Stimulated activated naive B cell treated with anti-CD40 and anti-IgM and Interleukin-4, amounts not matched to agents 10 μg/mL and 1 μg/mL and 100 μg/mL, for 72 hours (primary cell): ENCODE data around the gene TEKT2.

ENCODE experiments used
- ATAC-seq, 2 donors: fragments of 150-1000 bp; cut with Tn5 transposase; replicated peaks; 2 replicates each; pipeline ENCODE4 v1.10.0; 2021; ENCODE audit warnings: moderate library complexity in 1 of 2
- DNase-seq: peaks from one replicate; pipeline ENCODE4 v3.0.0; 2021
- H3K27ac Mint-ChIP-seq: one replicate; pipeline ENCODE4 v1.8.0; 2022; ENCODE audit warnings: mild to moderate bottlenecking, mixed read lengths
- H3K27me3 Mint-ChIP-seq, 2 donors: one replicate each; pipeline ENCODE4 v1.8.0; 2022; ENCODE audit warnings: mixed read lengths in 2 of 2
- H3K36me3 Mint-ChIP-seq, 2 donors: one replicate each; pipeline ENCODE4 v1.8.0; 2022; ENCODE audit warnings: mixed read lengths in 2 of 2, mild to moderate bottlenecking in 1 of 2
- H3K4me1 Mint-ChIP-seq, 2 donors: one replicate each; pipeline ENCODE4 v1.8.0; 2022; ENCODE audit warnings: mixed read lengths in 2 of 2, mild to moderate bottlenecking in 1 of 2
- H3K4me3 Mint-ChIP-seq, 2 donors: one replicate each; pipeline ENCODE4 v1.8.0; 2022; ENCODE audit warnings: mild to moderate bottlenecking in 2 of 2, mixed read lengths in 2 of 2, moderate library complexity in 1 of 2
- H3K9me3 Mint-ChIP-seq, 2 donors: one replicate each; pipeline ENCODE4 v1.8.0; 2022; ENCODE audit warnings: mixed read lengths in 2 of 2, mild to moderate bottlenecking in 1 of 2

Gene TEKT2

GRCh38 chr1:36083635-36084496 is at the start of gene TEKT2:
TSS of gene TEKT2 (plus strand) at chr1:36084094. CDS start at chr1:36084922, 828 bp downstream.
- Mint-ChIP-seq H3K4me1 (peaks cover 0 to 1% of the 10 kb centered on the region in 2 donors), H3K4me3 (peak within 1 kb of the TSS; percentile 72 to 76), H3K27me3 (peaks cover 4 to 22% of the 10 kb centered on the region in 2 donors), H3K36me3 (no peaks in the 10 kb centered on the region), H3K9me3 (no peaks in the 10 kb centered on the region), H3K27ac (no peak within 1 kb of the TSS)
- DNase-seq (no peak), ATAC-seq (no peak)

GRCh38 chr1:36034692-36035091 is 49.2 kb upstream of the TEKT2 start:
- Mint-ChIP-seq H3K4me1 (no peaks in the 10 kb centered on the region), H3K9me3 (no peaks in the 10 kb centered on the region), H3K36me3 (peaks cover 20 to 44% of the 10 kb centered on the region in 2 donors), H3K27ac (peak overlapping the region; percentile 20), H3K4me3 (no peak overlapping the region), H3K27me3 (no peaks in the 10 kb centered on the region)
- DNase-seq (no peak), ATAC-seq (no peak)

- no peaks in the 10 kb centered on the region for H3K4me1 Mint-ChIP-seq
- no peak overlapping the region for H3K4me3 Mint-ChIP-seq
- H3K36me3 Mint-ChIP-seq, result peaks cover 21 to 44% of the 10 kb centered on the region in 2 donors
- DNase-seq (no peak), ATAC-seq (no peak)
- H3K27me3 Mint-ChIP-seq, result no peaks in the 10 kb centered on the region
- no peaks in the 10 kb centered on the region for H3K9me3 Mint-ChIP-seq
- H3K27ac Mint-ChIP-seq, result peak overlapping the region; percentile 20
Observed at GRCh38 chr1:36035154-36035553, 48.7 kb upstream of the TEKT2 start.

GRCh38 chr1:36040238-36040637 is 43.7 kb upstream of the TEKT2 start:
- Mint-ChIP-seq H3K27me3 (no peaks in the 10 kb centered on the region), H3K36me3 (peaks cover 18 to 29% of the 10 kb centered on the region in 2 donors), H3K4me1 (no peaks in the 10 kb centered on the region), H3K4me3 (no peak overlapping the region), H3K27ac (no peak overlapping the region), H3K9me3 (no peaks in the 10 kb centered on the region)
- DNase-seq (no peak), ATAC-seq (no peak)

- H3K36me3 Mint-ChIP-seq, result peaks cover 33 to 54% of the 10 kb centered on the region in 2 donors
Observed at GRCh38 chr1:36051821-36052220, 32.1 kb upstream of the TEKT2 start.

GRCh38 chr1:36053978-36054377 is 29.9 kb upstream of the TEKT2 start:
- DNase-seq (no peak), ATAC-seq (no peak)
- H3K27ac Mint-ChIP-seq, result no peak overlapping the region
- H3K27me3 Mint-ChIP-seq, result no peaks in the 10 kb centered on the region
- H3K4me1 Mint-ChIP-seq, result no peaks in the 10 kb centered on the region
- H3K36me3 Mint-ChIP-seq, result peaks cover 16 to 32% of the 10 kb centered on the region in 2 donors
- no peaks in the 10 kb centered on the region for H3K9me3 Mint-ChIP-seq
- no peak overlapping the region for H3K4me3 Mint-ChIP-seq

More at GRCh38 chr1:36051821-36052220, 32.1 kb upstream of the TEKT2 start:
- no peak overlapping the region for H3K27ac Mint-ChIP-seq
- ATAC-seq (no peak), DNase-seq (no peak)
- no peaks in the 10 kb centered on the region for H3K27me3 Mint-ChIP-seq
- H3K4me1 Mint-ChIP-seq, result no peaks in the 10 kb centered on the region
- H3K9me3 Mint-ChIP-seq, result peaks cover 2 to 9% of the 10 kb centered on the region in 2 donors
- no peak overlapping the region for H3K4me3 Mint-ChIP-seq

GRCh38 chr1:36055706-36056105 is 28.2 kb upstream of the TEKT2 start:
- no peak overlapping the region for H3K27ac Mint-ChIP-seq
- H3K4me3 Mint-ChIP-seq, result no peak overlapping the region
- ATAC-seq (no peak), DNase-seq (no peak)
- H3K27me3 Mint-ChIP-seq, result no peaks in the 10 kb centered on the region
- H3K9me3 Mint-ChIP-seq, result no peaks in the 10 kb centered on the region
- H3K36me3 Mint-ChIP-seq, result peaks cover 13 to 31% of the 10 kb centered on the region in 2 donors
- H3K4me1 Mint-ChIP-seq, result no peaks in the 10 kb centered on the region

GRCh38 chr1:36062315-36062714 is 21.6 kb upstream of the TEKT2 start:
- ATAC-seq, result no peak
- no peak overlapping the region for H3K27ac Mint-ChIP-seq

GRCh38 chr1:36067871-36068270 is 16.0 kb upstream of the TEKT2 start:
- no peak overlapping the region for H3K27ac Mint-ChIP-seq
- H3K4me3 Mint-ChIP-seq, result no peak overlapping the region
- H3K9me3 Mint-ChIP-seq, result no peaks in the 10 kb centered on the region
- H3K27me3 Mint-ChIP-seq, result no peaks in the 10 kb centered on the region
- H3K4me1 Mint-ChIP-seq, result no peaks in the 10 kb centered on the region
- no peaks in the 10 kb centered on the region for H3K36me3 Mint-ChIP-seq
- no peak for ATAC-seq
- DNase-seq, result no peak

More at GRCh38 chr1:36062315-36062714, 21.6 kb upstream of the TEKT2 start:
- peaks cover 3 to 6% of the 10 kb centered on the region in 2 donors for H3K36me3 Mint-ChIP-seq
- H3K27me3 Mint-ChIP-seq, result no peaks in the 10 kb centered on the region
- no peak overlapping the region for H3K4me3 Mint-ChIP-seq
- H3K9me3 Mint-ChIP-seq, result no peaks in the 10 kb centered on the region
- H3K4me1 Mint-ChIP-seq, result no peaks in the 10 kb centered on the region
- no peak for DNase-seq

- no peaks in the 10 kb centered on the region for H3K9me3 Mint-ChIP-seq
- H3K4me3 Mint-ChIP-seq, result no peak overlapping the region
- H3K36me3 Mint-ChIP-seq, result no peaks in the 10 kb centered on the region
- DNase-seq, result no peak
- H3K27me3 Mint-ChIP-seq, result no peaks in the 10 kb centered on the region
- no peak for ATAC-seq
- no peaks in the 10 kb centered on the region for H3K4me1 Mint-ChIP-seq
- no peak overlapping the region for H3K27ac Mint-ChIP-seq
Observed at GRCh38 chr1:36068866-36069265, 15.0 kb upstream of the TEKT2 start.

GRCh38 chr1:36070349-36070748 is 13.5 kb upstream of the TEKT2 start:
- Mint-ChIP-seq H3K27me3 (no peaks in the 10 kb centered on the region), H3K4me1 (no peaks in the 10 kb centered on the region), H3K4me3 (no peak overlapping the region), H3K9me3 (no peaks in the 10 kb centered on the region), H3K27ac (no peak overlapping the region), H3K36me3 (no peaks in the 10 kb centered on the region)
- ATAC-seq, result no peak
- no peak for DNase-seq

- Mint-ChIP-seq H3K9me3 (no peaks in the 10 kb centered on the region), H3K27ac (no peak overlapping the region), H3K4me1 (no peaks in the 10 kb centered on the region), H3K4me3 (no peak overlapping the region), H3K27me3 (peaks cover 3% of the 10 kb centered on the region in 2 donors), H3K36me3 (no peaks in the 10 kb centered on the region)
- DNase-seq (no peak), ATAC-seq (no peak)
Observed at GRCh38 chr1:36076979-36077573, 6.8 kb upstream of the TEKT2 start.

- Mint-ChIP-seq H3K4me1 (peaks cover 0 to 1% of the 10 kb centered on the region in 2 donors), H3K27me3 (peaks cover 4 to 22% of the 10 kb centered on the region in 2 donors), H3K9me3 (no peaks in the 10 kb centered on the region), H3K36me3 (no peaks in the 10 kb centered on the region), H3K4me3 (no peak overlapping the region), H3K27ac (no peak overlapping the region)
- ATAC-seq, result no peak
- DNase-seq, result no peak
Observed at GRCh38 chr1:36080236-36080635, 3.7 kb upstream of the TEKT2 start.

- H3K36me3 Mint-ChIP-seq, result no peaks in the 10 kb centered on the region
- no peak overlapping the region for H3K4me3 Mint-ChIP-seq
- peaks cover 4 to 22% of the 10 kb centered on the region in 2 donors for H3K27me3 Mint-ChIP-seq
- H3K27ac Mint-ChIP-seq, result no peak overlapping the region
- H3K9me3 Mint-ChIP-seq, result no peaks in the 10 kb centered on the region
- no peak for DNase-seq
- ATAC-seq, result no peak
- peaks cover 0 to 1% of the 10 kb centered on the region in 2 donors for H3K4me1 Mint-ChIP-seq
Observed at GRCh38 chr1:36080801-36081200, 3.1 kb upstream of the TEKT2 start.
